ENCODE measurements around the gene ZBTB48. TPM values are rescaled to one million over a fixed set of nuclear protein-coding genes. Genes with fewer than 3 reads are reported as not detected.
"Not testable (repeated sequence)": the region's sequence is repeated elsewhere in the genome, so short reads cannot be mapped to it uniquely, and the experiment has no call there.

The ZBTB48 gene
- total RNA-seq, 1 donor from 2014 or later = 19.9 TPM

DNA sequence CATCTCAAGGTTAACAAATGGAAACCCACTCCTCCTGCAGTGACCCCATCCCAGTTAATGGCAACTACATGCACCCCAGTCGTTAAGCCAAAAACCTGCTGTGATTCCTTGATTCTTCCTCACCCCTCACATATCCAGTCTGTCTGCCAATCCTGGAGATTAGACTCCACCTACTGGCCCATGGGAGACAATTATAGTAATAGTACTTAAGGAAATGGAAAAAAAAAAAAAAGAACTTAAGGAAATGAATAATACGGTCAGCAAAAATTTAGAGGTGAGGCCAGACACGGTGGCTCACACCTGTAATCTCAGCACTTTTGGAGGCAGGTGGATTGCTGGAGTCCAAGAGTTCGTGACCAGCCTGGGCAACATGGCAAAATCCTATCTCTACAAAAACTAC is 32.5 kb upstream of the ZBTB48 start:
- Mint-ChIP-seq H3K27ac (ENCODE audit: unreplicated experiment) (no peak overlapping the region), H3K4me3 (ENCODE audit: unreplicated experiment) (no peak overlapping the region), H3K4me1 (ENCODE audit: low read depth) (peaks cover 15% of the 10 kb centered on the region), H3K36me3 (ENCODE audit: low read depth) (peaks cover 22% of the 10 kb centered on the region), H3K9me3 (ENCODE audit: low read depth) (no peaks in the 10 kb centered on the region), H3K27me3 (ENCODE audit: low read depth) (no peaks in the 10 kb centered on the region)
- DNase-seq (ENCODE audit: low spot score) = no peak
- TF ChIP-seq, protein P1, sequence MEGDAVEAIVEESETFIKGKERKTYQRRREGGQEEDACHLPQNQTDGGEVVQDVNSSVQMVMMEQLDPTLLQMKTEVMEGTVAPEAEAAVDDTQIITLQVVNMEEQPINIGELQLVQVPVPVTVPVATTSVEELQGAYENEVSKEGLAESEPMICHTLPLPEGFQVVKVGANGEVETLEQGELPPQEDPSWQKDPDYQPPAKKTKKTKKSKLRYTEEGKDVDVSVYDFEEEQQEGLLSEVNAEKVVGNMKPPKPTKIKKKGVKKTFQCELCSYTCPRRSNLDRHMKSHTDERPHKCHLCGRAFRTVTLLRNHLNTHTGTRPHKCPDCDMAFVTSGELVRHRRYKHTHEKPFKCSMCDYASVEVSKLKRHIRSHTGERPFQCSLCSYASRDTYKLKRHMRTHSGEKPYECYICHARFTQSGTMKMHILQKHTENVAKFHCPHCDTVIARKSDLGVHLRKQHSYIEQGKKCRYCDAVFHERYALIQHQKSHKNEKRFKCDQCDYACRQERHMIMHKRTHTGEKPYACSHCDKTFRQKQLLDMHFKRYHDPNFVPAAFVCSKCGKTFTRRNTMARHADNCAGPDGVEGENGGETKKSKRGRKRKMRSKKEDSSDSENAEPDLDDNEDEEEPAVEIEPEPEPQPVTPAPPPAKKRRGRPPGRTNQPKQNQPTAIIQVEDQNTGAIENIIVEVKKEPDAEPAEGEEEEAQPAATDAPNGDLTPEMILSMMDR (IDR thresholded peaks at IDR 0.05) = peak; percentile 61

DNA sequence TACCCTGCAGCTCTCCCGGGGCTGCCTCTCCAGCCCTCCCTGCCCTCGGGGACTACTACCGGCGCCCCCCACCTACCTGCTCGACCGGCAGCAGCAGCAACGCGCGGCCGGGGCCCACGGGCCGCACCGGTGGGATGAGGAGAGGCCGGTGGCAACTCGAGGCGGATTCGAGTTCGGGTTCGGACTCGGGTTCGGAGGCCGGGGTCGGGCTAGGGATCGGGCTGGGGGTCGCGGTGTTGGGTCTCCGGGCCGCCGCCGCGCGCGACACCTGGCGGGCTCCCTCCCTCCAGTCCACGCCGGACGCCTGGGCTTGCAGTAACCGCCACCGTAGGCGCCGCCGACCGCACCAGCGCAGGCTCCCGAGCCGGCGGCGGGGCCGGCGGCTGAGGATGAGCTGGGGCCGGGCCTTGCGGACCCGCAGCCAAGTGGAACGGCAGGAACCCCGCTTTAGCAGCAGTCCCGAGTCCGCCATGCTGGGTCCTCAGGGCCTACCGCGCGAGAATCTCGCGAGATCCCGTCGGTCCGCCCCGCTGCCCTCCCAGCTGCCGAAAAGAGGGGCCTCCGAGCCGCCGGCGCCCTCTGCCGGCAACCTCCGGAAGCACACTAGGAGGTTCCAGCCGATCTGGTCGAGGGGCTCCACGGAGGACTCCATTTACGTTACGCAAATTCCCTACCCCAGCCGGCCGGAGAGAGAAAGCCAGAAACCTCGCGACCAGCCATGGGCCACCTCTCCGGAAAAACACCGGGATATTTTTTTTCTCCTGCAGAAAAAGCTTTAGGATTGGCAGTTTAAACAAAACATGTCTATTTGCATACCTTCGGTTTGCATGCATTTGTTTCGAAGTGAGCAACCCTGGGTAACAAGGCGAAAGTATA is 25.5 kb upstream of the ZBTB48 start, which contains the start of gene NOL9:
NOL9 (minus strand) TSS at position 483 of the 876 bp plus-strand sequence; CDS start at position 472, 11 bp downstream.
- peak; percentile 96 for DNase-seq (ENCODE audit: low spot score)
- Mint-ChIP-seq H3K27me3 (ENCODE audit: low read depth) (no peaks in the 10 kb centered on the region), H3K36me3 (ENCODE audit: low read depth) (peaks cover 4% of the 10 kb centered on the region), H3K9me3 (ENCODE audit: low read depth) (no peaks in the 10 kb centered on the region), H3K27ac (ENCODE audit: unreplicated experiment) (peak within 1 kb of the TSS; percentile 22), H3K4me1 (ENCODE audit: low read depth) (peaks cover 17% of the 10 kb centered on the region), H3K4me3 (ENCODE audit: unreplicated experiment) (peak within 1 kb of the TSS; percentile 81)
- TF ChIP-seq, protein P1 (IDR thresholded peaks at IDR 0.05) = peak; percentile 92

DNA sequence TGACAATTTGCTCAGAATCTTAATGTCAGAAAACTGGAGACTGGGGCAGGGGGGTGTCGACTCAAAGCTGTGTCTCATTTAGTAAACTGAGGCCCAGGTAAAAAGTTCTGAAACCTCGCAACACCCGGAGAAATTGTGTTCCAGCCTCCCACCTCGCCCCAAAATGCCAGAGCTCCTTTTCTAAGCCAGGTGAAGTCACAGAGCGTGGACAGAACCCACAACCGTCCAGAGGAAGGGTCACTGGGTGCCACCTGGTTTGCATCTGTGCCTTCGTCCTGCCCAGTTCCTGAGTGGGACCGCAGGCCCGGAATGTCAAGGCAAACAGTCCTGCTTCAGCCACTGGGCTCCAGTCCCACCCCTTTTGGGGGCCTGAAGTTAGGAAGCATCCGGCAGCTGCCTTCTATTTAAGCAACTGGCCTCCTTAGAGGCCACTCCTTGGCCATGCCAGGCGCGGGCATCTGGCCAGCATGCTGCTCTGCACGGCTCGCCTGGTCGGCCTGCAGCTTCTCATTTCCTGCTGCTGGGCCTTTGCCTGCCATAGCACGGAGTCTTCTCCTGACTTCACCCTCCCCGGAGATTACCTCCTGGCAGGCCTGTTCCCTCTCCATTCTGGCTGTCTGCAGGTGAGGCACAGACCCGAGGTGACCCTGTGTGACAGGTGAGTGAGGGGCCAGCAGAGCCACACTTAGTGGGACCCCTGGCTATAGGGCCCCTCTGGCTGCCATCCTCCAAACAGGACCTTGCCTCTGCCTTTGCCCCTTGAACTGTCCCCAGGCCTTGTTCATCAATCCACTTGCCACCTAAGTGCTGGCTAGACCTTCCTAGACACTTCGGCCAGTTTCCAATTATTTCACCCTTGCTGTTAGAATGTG is 24.7 kb upstream of the ZBTB48 start, which contains the start of gene TAS1R1:
TAS1R1 (plus strand) TSS at position 401 of the 872 bp plus-strand sequence; CDS start at position 468, 67 bp downstream.
- H3K27me3 Mint-ChIP-seq (ENCODE audit: low read depth) = no peaks in the 10 kb centered on the region
- TF ChIP-seq, protein P1 (IDR thresholded peaks at IDR 0.05) = no peak
- no peak for DNase-seq (ENCODE audit: low spot score)
- peaks cover 17% of the 10 kb centered on the region for H3K4me1 Mint-ChIP-seq (ENCODE audit: low read depth)
- no peaks in the 10 kb centered on the region for H3K9me3 Mint-ChIP-seq (ENCODE audit: low read depth)
- H3K27ac Mint-ChIP-seq (ENCODE audit: unreplicated experiment) = no peak within 1 kb of the TSS
- peaks cover 2% of the 10 kb centered on the region for H3K36me3 Mint-ChIP-seq (ENCODE audit: low read depth)
- H3K4me3 Mint-ChIP-seq (ENCODE audit: unreplicated experiment) = peak within 1 kb of the TSS; percentile 81

DNA sequence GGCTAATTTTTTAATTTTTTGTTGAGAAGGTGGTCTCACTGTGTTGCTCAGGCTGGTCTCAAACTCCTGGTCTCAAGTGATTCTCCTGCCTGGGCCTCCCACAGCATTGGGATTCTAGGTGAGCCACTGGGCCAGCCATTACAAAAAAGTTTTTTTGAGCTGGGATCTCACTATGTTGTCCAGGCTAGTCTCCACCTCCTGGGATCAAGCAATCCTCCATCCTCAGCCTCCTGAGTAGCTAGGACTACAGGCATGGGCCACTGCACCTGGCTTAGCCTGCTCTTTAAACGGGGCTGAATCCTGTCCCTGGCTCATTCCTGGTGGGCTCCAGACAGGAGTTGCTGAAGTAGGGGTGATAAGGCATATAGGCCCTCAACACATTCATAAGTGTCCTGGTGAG is 22.2 kb upstream of the ZBTB48 start:
- no peak overlapping the region for H3K27ac Mint-ChIP-seq (ENCODE audit: unreplicated experiment)
- TF ChIP-seq, protein P1 (IDR thresholded peaks at IDR 0.05) = no peak
- H3K36me3 Mint-ChIP-seq (ENCODE audit: low read depth) = no peaks in the 10 kb centered on the region
- peaks cover 2% of the 10 kb centered on the region for H3K27me3 Mint-ChIP-seq (ENCODE audit: low read depth)
- H3K4me1 Mint-ChIP-seq (ENCODE audit: low read depth) = peaks cover 17% of the 10 kb centered on the region
- H3K9me3 Mint-ChIP-seq (ENCODE audit: low read depth) = peaks cover 4% of the 10 kb centered on the region
- H3K4me3 Mint-ChIP-seq (ENCODE audit: unreplicated experiment) = no peak overlapping the region
- no peak for DNase-seq (ENCODE audit: low spot score)

DNA sequence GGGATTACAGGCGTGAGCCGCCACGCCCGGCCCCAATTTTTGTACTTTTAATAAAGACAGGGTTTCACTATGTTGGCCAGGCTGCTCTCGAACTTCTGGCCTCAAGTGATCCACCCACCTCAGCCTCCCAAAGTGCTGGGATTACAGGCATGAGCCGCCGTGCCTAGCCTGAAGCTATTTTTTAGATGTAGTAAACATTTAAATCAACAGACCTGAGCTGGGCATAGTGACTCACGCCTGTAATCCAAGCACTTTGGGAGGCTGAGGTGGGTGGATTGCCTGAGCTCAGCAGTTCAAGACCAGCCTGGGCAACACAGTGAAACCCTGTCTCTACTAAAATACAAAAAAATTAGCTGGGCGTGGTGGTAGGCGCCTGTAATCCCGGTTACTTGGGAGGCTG is 20.6 kb upstream of the ZBTB48 start:
- DNase-seq (ENCODE audit: low spot score); H3K27ac Mint-ChIP-seq (ENCODE audit: unreplicated experiment); H3K27me3 Mint-ChIP-seq (ENCODE audit: low read depth); H3K4me3 Mint-ChIP-seq (ENCODE audit: unreplicated experiment); H3K4me1 Mint-ChIP-seq (ENCODE audit: low read depth); H3K9me3 Mint-ChIP-seq (ENCODE audit: low read depth); H3K36me3 Mint-ChIP-seq (ENCODE audit: low read depth): not testable (repeated sequence)
